B cell (primary cell): ENCODE results near the gene GPR183.

Experiments used
- EZH2 ChIP-seq: IDR thresholded peaks from 2 replicates; pipeline ENCODE4 v1.6.1; 2012; ENCODE audit warnings: borderline replicate concordance, low read depth, mild to moderate bottlenecking, moderate library complexity, low read length; ENCODE audit not compliant: insufficient read depth, poor library complexity, severe bottlenecking
- TF ChIP-seq, protein P1 (sequence below): fragments of 200-600 bp; IDR thresholded peaks from one replicate; pipeline ENCODE4 v1.8.0; 2022; ENCODE audit warnings: antibody characterized with exemption, mild to moderate bottlenecking

DNA sequence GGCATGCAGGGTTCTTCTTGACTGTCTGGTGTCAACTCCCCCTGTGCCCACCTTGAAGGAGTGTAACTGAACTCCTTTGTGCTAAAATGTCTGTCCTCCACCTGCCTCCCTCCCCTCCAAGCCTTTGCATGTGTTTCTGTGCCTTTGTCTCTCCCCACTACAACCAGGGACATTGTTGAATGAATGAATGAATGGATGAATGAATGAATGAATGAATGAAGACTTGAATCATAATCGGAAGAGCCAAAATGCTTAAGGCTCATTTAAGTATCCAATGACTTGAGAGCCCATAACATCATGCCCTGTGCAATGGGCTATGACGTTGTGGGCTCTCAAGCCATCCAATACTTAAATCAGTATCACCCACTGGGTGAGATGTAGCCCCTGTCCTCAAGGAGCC, 9.0 kb upstream of the GPR183 start:
- TF ChIP-seq, protein P1, sequence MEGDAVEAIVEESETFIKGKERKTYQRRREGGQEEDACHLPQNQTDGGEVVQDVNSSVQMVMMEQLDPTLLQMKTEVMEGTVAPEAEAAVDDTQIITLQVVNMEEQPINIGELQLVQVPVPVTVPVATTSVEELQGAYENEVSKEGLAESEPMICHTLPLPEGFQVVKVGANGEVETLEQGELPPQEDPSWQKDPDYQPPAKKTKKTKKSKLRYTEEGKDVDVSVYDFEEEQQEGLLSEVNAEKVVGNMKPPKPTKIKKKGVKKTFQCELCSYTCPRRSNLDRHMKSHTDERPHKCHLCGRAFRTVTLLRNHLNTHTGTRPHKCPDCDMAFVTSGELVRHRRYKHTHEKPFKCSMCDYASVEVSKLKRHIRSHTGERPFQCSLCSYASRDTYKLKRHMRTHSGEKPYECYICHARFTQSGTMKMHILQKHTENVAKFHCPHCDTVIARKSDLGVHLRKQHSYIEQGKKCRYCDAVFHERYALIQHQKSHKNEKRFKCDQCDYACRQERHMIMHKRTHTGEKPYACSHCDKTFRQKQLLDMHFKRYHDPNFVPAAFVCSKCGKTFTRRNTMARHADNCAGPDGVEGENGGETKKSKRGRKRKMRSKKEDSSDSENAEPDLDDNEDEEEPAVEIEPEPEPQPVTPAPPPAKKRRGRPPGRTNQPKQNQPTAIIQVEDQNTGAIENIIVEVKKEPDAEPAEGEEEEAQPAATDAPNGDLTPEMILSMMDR: no peak
- no peak for TF ChIP-seq EZH2
